Thyroid gland (tissue), 4 donors: ENCODE measurements around the gene KIF17. TPM values are rescaled to one million over a fixed set of nuclear protein-coding genes. Genes with fewer than 3 reads are reported as not detected.

Source experiments
- DNase-seq, 2 donors: peaks; one replicate each; pipeline ENCODE4 v3.0.0-alpha.2; 2019
- H3K27ac ChIP-seq, 3 donors: fragments of 200-600 bp; sonication (generic); 1 replicate in 2 of 3; 2 replicates in 1 of 3; pipeline ENCODE4 v1.5.1; 2016 to 2019; ENCODE audit warnings: mild to moderate bottlenecking in 1 of 3, moderate library complexity in 1 of 3
- H3K27me3 ChIP-seq: fragments of 200-600 bp; sonication (generic); one replicate; pipeline ENCODE4 v1.5.1; 2019
- H3K36me3 ChIP-seq, 2 donors: fragments of 200-600 bp; sonication (generic); one replicate each; pipeline ENCODE4 v1.5.1; 2016 to 2019
- H3K4me1 ChIP-seq, 2 donors: fragments of 200-600 bp; sonication (generic); one replicate each; pipeline ENCODE4 v1.5.1; 2017 to 2019
- H3K4me3 ChIP-seq, 3 donors: fragments of 200-600 bp; sonication (generic); replicated peaks in 1 of 3; 1 replicate in 2 of 3; 2 replicates in 1 of 3; pipeline ENCODE4 v1.5.1; 2016; ENCODE audit warnings: mild to moderate bottlenecking in 1 of 3
- H3K9me3 ChIP-seq: fragments of 200-600 bp; sonication (generic); one replicate; pipeline ENCODE4 v1.5.1; 2017
- CTCF ChIP-seq, 6 experiments: fragments of 200-600 bp in 3 of 6; fragments of 450-650 bp in 3 of 6; sonication (generic) in 3 of 6; IDR thresholded peaks; one replicate each; pipeline ENCODE4 v1.5.1; 2016 to 2019; ENCODE audit warnings: antibody characterized with exemption in 6 of 6, mild to moderate bottlenecking in 2 of 6, inconsistent platforms in 1 of 6, moderate library complexity in 1 of 6
- POLR2A ChIP-seq, 2 donors: fragments of 450-650 bp; IDR thresholded peaks; one replicate each; pipeline ENCODE4 v1.6.1; 2017; ENCODE audit warnings: antibody characterized with exemption in 2 of 2, mild to moderate bottlenecking in 2 of 2, moderate library complexity in 1 of 2
- WGBS, 2 donors: methylation state at CpG; one replicate each; pipeline ENCODE4 v1.1.5; 2017; 5-methylcytosine and 5-hydroxymethylcytosine counted together
- intact Hi-C: fragments of 100-400 bp; cut with DNase I; formaldehyde crosslinking; loops from one replicate; pipeline ENCODE4 v1.15.1; 2023
- total RNA-seq, 4 donors: library from RNA; depleted of rRNA; stranded (reverse); fragments of >200 nt; gene quantifications; one replicate each; pipeline ENCODE4 v1.2.3, GENCODE V29; 2016

Gene KIF17
- total RNA-seq, 4 donors from 2014 or later: 7.5 to 11.5 (median 8.6) TPM

- Histone ChIP-seq H3K9me3 (no peaks in the 10 kb centered on the region), H3K27ac (no peak overlapping the region), H3K4me3 (no peak overlapping the region), H3K27me3 (no peaks in the 10 kb centered on the region), H3K4me1 (peaks cover 13% of the 10 kb centered on the region in 2 donors), H3K36me3 (peaks cover 45 to 48% of the 10 kb centered on the region in 2 donors)
- intact Hi-C loops: no loop called here
- no peak for TF ChIP-seq CTCF (IDR thresholded peaks at IDR 0.05)
- TF ChIP-seq POLR2A (IDR thresholded peaks at IDR 0.05): no peak
- WGBS, 2 donors: 88 to 91% methylated on average over 12 of the region's 12 CpGs
- DNase-seq: no peak
These were observed 60.8 kb downstream of the KIF17 start for GRCh38 chr1:20657024-20657423.

- intact Hi-C loops: no loop called here
- no peak for DNase-seq
- WGBS, 2 donors: 89% methylated on average over 20 of the region's 20 CpGs
- Histone ChIP-seq H3K27ac (no peak overlapping the region), H3K4me1 (no peaks in the 10 kb centered on the region), H3K4me3 (no peak overlapping the region), H3K27me3 (no peaks in the 10 kb centered on the region), H3K36me3 (peaks cover 64 to 73% of the 10 kb centered on the region in 2 donors), H3K9me3 (no peaks in the 10 kb centered on the region)
- no peak for TF ChIP-seq POLR2A (IDR thresholded peaks at IDR 0.05)
- no peak for TF ChIP-seq CTCF (IDR thresholded peaks at IDR 0.05)
These were observed 63.6 kb downstream of the KIF17 start for GRCh38 chr1:20654104-20654690.

- peaks cover 79 to 87% of the 10 kb centered on the region in 2 donors for H3K36me3 ChIP-seq
- WGBS, 2 donors: 95 to 96% methylated on average over 15 of the region's 15 CpGs
- intact Hi-C loops: no loop called here
These were observed 65.5 kb downstream of the KIF17 start for GRCh38 chr1:20652300-20652699.

GRCh38 chr1:20648946-20649345 is 68.9 kb downstream of the KIF17 start:
- no peaks in the 10 kb centered on the region for H3K9me3 ChIP-seq
- WGBS, 2 donors: 94 to 97% methylated on average over 13 to 15 of the region's 15 CpGs
- H3K4me1 ChIP-seq: no peaks in the 10 kb centered on the region
- peaks cover 73 to 84% of the 10 kb centered on the region in 2 donors for H3K36me3 ChIP-seq
- no peak overlapping the region for H3K27ac ChIP-seq
- DNase-seq: no peak
- intact Hi-C loops: loop anchor here (10.0 kb wide), 1 partner anchor 74 kb away; no protein-coding TSS in a partner anchor
- TF ChIP-seq CTCF (IDR thresholded peaks at IDR 0.05) (no peak), POLR2A (IDR thresholded peaks at IDR 0.05) (no peak)
- H3K27me3 ChIP-seq: no peaks in the 10 kb centered on the region
- no peak overlapping the region for H3K4me3 ChIP-seq

More at GRCh38 chr1:20652300-20652699, 65.5 kb downstream of the KIF17 start:
- no peaks in the 10 kb centered on the region for H3K9me3 ChIP-seq
- no peaks in the 10 kb centered on the region for H3K27me3 ChIP-seq
- no peak overlapping the region for H3K4me3 ChIP-seq
- no peak for DNase-seq
- H3K27ac ChIP-seq: no peak overlapping the region
- H3K4me1 ChIP-seq: no peaks in the 10 kb centered on the region
- TF ChIP-seq CTCF (IDR thresholded peaks at IDR 0.05) (no peak), POLR2A (IDR thresholded peaks at IDR 0.05) (no peak)

- Histone ChIP-seq H3K4me3 (no peak overlapping the region), H3K9me3 (no peaks in the 10 kb centered on the region), H3K27me3 (no peaks in the 10 kb centered on the region), H3K36me3 (peaks cover 68 to 83% of the 10 kb centered on the region in 2 donors), H3K27ac (no peak overlapping the region), H3K4me1 (no peaks in the 10 kb centered on the region)
- intact Hi-C loops: loop anchor here (10.0 kb wide), 1 partner anchor 74 kb away; no protein-coding TSS in a partner anchor
- no peak for DNase-seq
- 87 to 95% methylated on average over 11 to 12 of the region's 13 CpGs for WGBS, 2 donors
- TF ChIP-seq CTCF (IDR thresholded peaks at IDR 0.05) (no peak), POLR2A (IDR thresholded peaks at IDR 0.05) (no peak)
These were observed 69.4 kb downstream of the KIF17 start for GRCh38 chr1:20648438-20648837.
